ENCODE measurements around the gene SLC38A2. TPM values are rescaled to one million over a fixed set of nuclear protein-coding genes. Genes with fewer than 3 reads are reported as not detected.

SLC38A2 gene
- total and polyA plus RNA-seq, 2 donors (not counting 1 experiment from before 2014, with no cell fraction given): 61.6 to 202 TPM

GRCh38 chr12:46358791-46359666 is 13.5 kb downstream of the SLC38A2 start:
- no peak overlapping the region for H3K4me3 Mint-ChIP-seq
- H3K9ac ChIP-seq (ENCODE audit: low read length): no peak overlapping the region
- no peak overlapping the region for H3K4me3 ChIP-seq (ENCODE audit: control extremely low read depth in 1 of 5, extremely low read depth in 1 of 5, insufficient read depth in 1 of 5, low read depth in 2 of 5, low read length in 4 of 5)
- intact Hi-C loops (cut with micrococcal nuclease): no loop called here
- H3K4me2 ChIP-seq (replicated peaks; ENCODE audit: low read depth, low read length, poor library complexity, severe bottlenecking): no peak overlapping the region
- H3K9me3 ChIP-seq (ENCODE audit: control extremely low read depth in 1 of 3, control insufficient read depth in 2 of 3, insufficient read depth in 1 of 3, low read length in 2 of 3): no peaks in the 10 kb centered on the region
- DNase-seq (no peak), ATAC-seq (ENCODE audit: low read depth) (no peak)
- H3K4me1 Mint-ChIP-seq: peaks cover 34% of the 10 kb centered on the region
- no peaks in the 10 kb centered on the region for H4K20me1 ChIP-seq (ENCODE audit: control insufficient read depth, insufficient read depth, low read length, poor library complexity, severe bottlenecking)
- H3K36me3 ChIP-seq (replicated peaks in 1 of 2; ENCODE audit: control extremely low read depth in 1 of 2, control insufficient read depth in 1 of 2, extremely low read depth in 1 of 2, insufficient read depth in 2 of 2, low read length in 1 of 2): peaks cover 6 to 57% of the 10 kb centered on the region in 2 experiments
- H2AFZ ChIP-seq (ENCODE audit: insufficient read depth, low read depth, low read length, poor library complexity, severe bottlenecking): no peak overlapping the region
- H3K27me3 ChIP-seq (replicated peaks in 1 of 4; ENCODE audit: control extremely low read depth in 1 of 4, control insufficient read depth in 3 of 4, insufficient read depth in 4 of 4, low read length in 3 of 4): no peaks in the 10 kb centered on the region
- H3K27ac Mint-ChIP-seq: no peak overlapping the region
- H3K9me3 Mint-ChIP-seq (ENCODE audit: insufficient read depth): no peaks in the 10 kb centered on the region
- CTCF ChIA-PET: interaction anchor here (0.7 kb wide), 1 partner anchor 203 kb away, joined by 4 read pairs; no protein-coding TSS in a partner anchor
- H3K27ac ChIP-seq (ENCODE audit: low read length in 2 of 2): no peak overlapping the region
- peaks cover 12 to 20% of the 10 kb centered on the region in 2 donors for H3K4me1 ChIP-seq (ENCODE audit: control insufficient read depth in 2 of 2, insufficient read depth in 2 of 2, low read length in 2 of 2)
- no peaks in the 10 kb centered on the region for H3K27me3 Mint-ChIP-seq
- H3K79me2 ChIP-seq (ENCODE audit: control insufficient read depth, insufficient read depth, low read length): no peaks in the 10 kb centered on the region
- TF ChIP-seq EZH2 (IDR thresholded peaks at IDR 0.05; ENCODE audit: borderline replicate concordance, insufficient read depth, low read depth, low read length, poor library complexity, severe bottlenecking): no peak
- TF ChIP-seq CTCF (IDR thresholded peaks at IDR 0.05): no peak
- 100% methylated on average over 2 of the region's 7 CpGs for WGBS (ENCODE audit: insufficient coverage)
- POLR2A ChIA-PET: interaction anchor here (0.7 kb wide), 1 partner anchor 1381 kb away, joined by 4 read pairs; no protein-coding TSS in a partner anchor

- ChIA-PET POLR2A (interaction anchor here (0.7 kb wide), 1 partner anchor 1381 kb away, joined by 4 read pairs; no protein-coding TSS in a partner anchor), CTCF (no interaction called here)
- DNase-seq (no peak), ATAC-seq (ENCODE audit: low read depth) (no peak)
- intact Hi-C loops (cut with micrococcal nuclease): no loop called here
- no peak overlapping the region for H3K4me3 ChIP-seq (ENCODE audit: control extremely low read depth in 1 of 5, extremely low read depth in 1 of 5, insufficient read depth in 1 of 5, low read depth in 2 of 5, low read length in 4 of 5)
- Mint-ChIP-seq H3K27ac (no peak overlapping the region), H3K9me3 (ENCODE audit: insufficient read depth) (no peaks in the 10 kb centered on the region), H3K4me3 (no peak overlapping the region), H3K27me3 (no peaks in the 10 kb centered on the region), H3K4me1 (peaks cover 32% of the 10 kb centered on the region)
- no peaks in the 10 kb centered on the region for H3K9me3 ChIP-seq (ENCODE audit: control extremely low read depth in 1 of 3, control insufficient read depth in 2 of 3, insufficient read depth in 1 of 3, low read length in 2 of 3)
- H3K4me1 ChIP-seq (ENCODE audit: control insufficient read depth in 2 of 2, insufficient read depth in 2 of 2, low read length in 2 of 2): peaks cover 12 to 20% of the 10 kb centered on the region in 2 donors
- H3K79me2 ChIP-seq (ENCODE audit: control insufficient read depth, insufficient read depth, low read length): no peaks in the 10 kb centered on the region
- no peak overlapping the region for H2AFZ ChIP-seq (ENCODE audit: insufficient read depth, low read depth, low read length, poor library complexity, severe bottlenecking)
- H3K4me2 ChIP-seq (replicated peaks; ENCODE audit: low read depth, low read length, poor library complexity, severe bottlenecking): no peak overlapping the region
- no peak overlapping the region for H3K27ac ChIP-seq (ENCODE audit: low read length in 2 of 2)
- no peak for TF ChIP-seq CTCF (IDR thresholded peaks at IDR 0.05)
- H4K20me1 ChIP-seq (ENCODE audit: control insufficient read depth, insufficient read depth, low read length, poor library complexity, severe bottlenecking): no peaks in the 10 kb centered on the region
- peaks cover 6 to 50% of the 10 kb centered on the region in 2 experiments for H3K36me3 ChIP-seq (replicated peaks in 1 of 2; ENCODE audit: control extremely low read depth in 1 of 2, control insufficient read depth in 1 of 2, extremely low read depth in 1 of 2, insufficient read depth in 2 of 2, low read length in 1 of 2)
- H3K27me3 ChIP-seq (replicated peaks in 1 of 4; ENCODE audit: control extremely low read depth in 1 of 4, control insufficient read depth in 3 of 4, insufficient read depth in 4 of 4, low read length in 3 of 4): no peaks in the 10 kb centered on the region
- H3K9ac ChIP-seq (ENCODE audit: low read length): no peak overlapping the region
Measured at GRCh38 chr12:46358325-46358700, 14.3 kb downstream of the SLC38A2 start.
